ENCODE data around the gene UBA52.

DNA sequence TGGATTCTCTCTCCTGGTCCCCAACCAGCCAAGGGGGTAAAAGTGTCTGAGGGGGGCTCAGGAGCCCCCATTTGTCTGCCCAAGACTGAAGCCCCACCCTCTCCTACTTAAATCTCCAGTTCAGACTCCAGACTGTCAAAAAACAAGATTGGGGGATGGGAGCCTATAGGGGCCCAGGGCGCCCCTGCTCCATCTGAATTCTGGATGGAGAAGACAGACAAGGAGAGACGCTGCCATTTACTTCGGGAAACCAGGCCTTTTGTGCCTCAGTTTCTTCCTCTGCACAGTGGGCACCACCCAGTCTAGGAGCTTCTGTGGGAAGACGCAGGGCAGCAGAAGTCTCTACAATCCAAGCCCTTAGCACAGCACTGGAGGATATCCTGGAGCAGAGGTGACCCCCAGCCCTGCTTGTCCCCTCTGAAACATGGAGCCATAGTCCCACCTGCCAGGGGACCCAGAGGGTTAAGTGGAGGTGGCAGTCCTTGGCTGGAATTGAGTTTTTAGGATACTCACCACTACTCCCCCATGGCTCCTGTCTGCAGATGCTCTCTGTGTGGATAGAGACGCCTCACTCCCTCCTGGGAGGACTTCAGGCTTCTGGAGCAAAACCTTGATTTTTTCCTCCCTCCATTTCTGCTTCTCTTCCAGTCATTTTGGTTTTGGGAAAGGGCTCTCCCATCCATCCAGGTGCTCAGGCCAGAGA is 36.6 kb downstream of the UBA52 start:
- TF ChIP-seq GATA3 (IDR thresholded peaks at IDR 0.05; ENCODE audit: low read depth, low read length) (no peak), GATA2 (IDR thresholded peaks at IDR 0.05; ENCODE audit: low read depth, low read length) (no peak)

Measured in SH-SY5Y (cell line).